Hepatic stellate cell (primary cell): ENCODE measurements around the gene JTB.

Source experiments
- DNase-seq: peaks from one replicate; pipeline ENCODE4 v3.0.0; 2011; ENCODE audit warnings: low spot score

JTB gene

GRCh38 chr1:153932156-153933131 lies 45.0 kb downstream of the JTB start:
- DNase-seq: no peak

GRCh38 chr1:153929981-153930948 lies 47.2 kb downstream of the JTB start:
- DNase-seq: no peak

- no peak for DNase-seq
Observed at GRCh38 chr1:153929426-153929825, 48.0 kb downstream of the JTB start.

GRCh38 chr1:153928791-153929341 lies 48.6 kb downstream of the JTB start:
- DNase-seq: peak; percentile 27

GRCh38 chr1:153928245-153928644 lies 49.2 kb downstream of the JTB start:
- no peak for DNase-seq

GRCh38 chr1:153926405-153926804 lies 51.1 kb downstream of the JTB start:
- DNase-seq: no peak
